ENCODE results near the gene SPTB.

Gene SPTB

DNA sequence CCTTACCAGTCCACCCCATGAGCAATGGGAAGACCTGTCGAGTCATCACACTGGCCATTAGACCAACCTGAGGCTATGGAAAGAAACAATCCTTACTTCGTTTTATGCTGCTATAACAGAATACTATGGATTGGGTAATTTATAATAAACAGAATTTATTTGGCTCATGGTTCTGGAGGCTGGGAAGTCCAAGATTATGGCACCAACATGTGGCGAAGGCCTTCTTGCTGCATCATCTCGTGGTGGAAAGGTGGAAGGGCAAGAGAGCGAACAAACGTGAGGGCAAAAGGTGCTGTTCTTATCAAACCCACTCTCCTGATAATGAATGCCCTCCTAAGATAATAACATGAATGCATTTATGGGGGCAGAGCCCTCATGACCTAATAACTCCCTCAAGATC, 9.6 kb upstream of the SPTB start:
- no peak for DNase-seq (ENCODE audit: extremely low read depth in 1 of 2, low read depth in 1 of 2)

DNA sequence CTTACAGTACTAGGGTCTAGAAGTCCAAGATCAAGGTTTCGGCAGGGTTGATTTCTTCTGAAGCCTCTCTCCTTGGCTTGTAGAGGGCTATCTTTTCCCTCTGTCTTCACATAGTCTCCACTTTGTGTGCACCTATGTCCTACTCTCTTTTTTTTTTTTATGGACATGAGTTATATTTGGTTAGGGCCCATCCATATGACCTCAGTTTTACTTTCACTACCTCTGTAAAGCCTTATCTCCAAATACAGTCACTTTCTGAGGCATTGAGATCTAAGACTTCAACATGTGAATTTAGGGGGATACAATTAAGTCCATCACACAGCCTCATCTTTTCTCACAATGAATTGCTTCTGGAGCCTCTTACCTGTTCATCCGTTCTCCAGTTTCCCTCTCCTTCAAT, 5.9 kb upstream of the SPTB start:
- DNase-seq (ENCODE audit: extremely low read depth in 1 of 2, low read depth in 1 of 2) = no peak

DNA sequence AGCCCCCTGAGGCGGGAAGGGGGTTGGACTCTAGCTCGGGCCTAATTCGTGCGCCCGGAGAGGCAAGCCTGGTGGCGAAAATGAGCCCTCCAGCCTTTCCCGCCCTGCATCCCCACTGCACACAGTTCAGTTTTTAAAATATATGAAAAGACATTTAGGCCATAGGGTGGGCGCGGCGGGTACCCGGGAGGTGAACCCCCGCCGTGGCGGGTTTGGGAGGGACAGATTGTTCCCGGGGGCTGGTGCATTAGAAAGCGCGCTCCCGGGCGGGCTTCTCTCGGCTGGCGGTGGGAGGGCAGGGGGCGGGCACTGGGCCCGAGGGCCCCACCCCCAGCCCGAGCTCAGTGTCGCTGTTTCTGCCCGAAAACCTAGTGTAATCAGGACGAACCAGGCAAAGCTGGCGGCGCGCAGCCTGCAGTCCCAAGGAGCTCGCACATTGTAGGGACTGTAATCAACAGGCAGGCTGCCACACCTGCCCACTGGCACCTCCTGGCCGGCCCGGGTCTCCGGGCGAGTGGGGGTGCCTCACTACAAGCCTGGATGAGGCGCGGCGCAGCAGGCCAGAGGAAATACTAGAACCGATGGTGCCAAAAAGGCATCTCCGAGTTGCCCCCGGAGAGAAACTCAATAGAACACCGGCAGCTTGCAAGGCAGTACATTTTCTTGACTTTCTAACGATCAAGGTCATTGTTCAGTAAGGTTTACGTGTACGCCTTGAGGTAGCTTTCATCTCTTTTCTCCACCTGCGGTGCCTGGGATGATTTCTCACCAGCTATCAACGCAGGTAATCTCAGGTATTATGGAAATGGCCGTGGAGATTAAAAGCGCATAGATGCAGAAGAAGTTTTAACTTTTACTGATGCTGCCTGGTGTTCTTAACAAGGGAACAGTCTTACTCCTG, 764 bp upstream of the SPTB start:
- DNase-seq (ENCODE audit: extremely low read depth in 1 of 2, low read depth in 1 of 2) = peak; percentile 14 to 27

DNA sequence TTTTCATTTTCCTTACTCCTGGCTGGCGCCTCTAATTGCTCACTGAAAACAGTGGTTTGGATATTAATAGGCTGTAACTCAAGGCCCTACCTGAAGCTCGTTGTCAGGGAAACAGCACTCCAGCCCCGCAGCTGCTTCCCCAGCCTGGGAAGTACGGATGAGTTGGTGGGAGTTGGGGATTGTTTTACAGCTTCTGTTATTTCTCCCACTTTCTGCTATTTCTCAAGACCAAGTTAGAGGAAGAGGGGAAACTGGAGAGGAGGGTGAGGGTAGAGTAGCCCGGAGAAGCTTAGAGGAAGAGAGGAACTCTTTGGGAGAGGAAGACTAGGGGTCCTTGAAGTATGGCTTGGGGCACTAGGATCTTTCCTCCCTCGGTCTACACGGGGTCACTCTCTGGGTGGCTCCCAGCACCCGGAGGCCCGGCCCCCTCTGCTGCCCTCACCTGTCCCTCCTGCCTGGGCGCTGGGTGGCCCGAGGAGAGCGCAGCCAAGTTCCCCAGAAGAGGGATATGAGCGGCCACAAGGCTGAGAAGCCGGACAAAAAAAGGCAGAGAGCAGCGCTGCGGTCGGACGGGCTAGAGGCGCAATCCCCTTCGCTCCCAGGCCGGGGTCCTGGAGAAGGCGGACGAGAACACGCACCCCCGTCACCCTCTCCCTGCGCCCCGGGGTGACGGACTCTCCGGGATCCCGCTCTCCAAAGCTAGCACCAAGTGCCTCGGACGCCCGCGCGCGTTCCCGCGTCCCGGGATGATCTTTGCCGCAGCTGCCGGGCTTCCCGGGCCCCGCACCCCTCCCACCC, 671 bp downstream of the SPTB start:
- no peak for DNase-seq (ENCODE audit: extremely low read depth in 1 of 2, low read depth in 1 of 2)

DNA sequence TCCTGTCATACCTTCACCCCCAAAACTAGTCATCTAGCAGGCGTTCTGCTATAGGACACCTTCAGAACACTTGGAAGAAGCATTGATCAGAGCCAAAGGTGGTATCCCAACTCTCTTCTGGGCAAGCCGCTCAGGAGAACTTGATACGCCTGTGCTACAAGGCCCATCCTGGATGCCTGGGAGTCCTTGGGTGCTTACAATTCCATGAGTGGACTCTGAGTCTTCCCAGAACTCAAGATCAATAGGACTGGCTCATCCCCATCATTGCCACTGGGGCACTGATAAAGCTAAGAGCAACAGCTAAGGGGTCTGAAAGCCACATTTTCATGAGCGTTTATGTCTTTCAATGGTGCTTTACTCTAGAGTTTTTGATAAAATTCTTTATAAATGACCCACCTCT, 1.9 kb downstream of the SPTB start:
- DNase-seq (ENCODE audit: extremely low read depth in 1 of 2, low read depth in 1 of 2) = no peak

DNA sequence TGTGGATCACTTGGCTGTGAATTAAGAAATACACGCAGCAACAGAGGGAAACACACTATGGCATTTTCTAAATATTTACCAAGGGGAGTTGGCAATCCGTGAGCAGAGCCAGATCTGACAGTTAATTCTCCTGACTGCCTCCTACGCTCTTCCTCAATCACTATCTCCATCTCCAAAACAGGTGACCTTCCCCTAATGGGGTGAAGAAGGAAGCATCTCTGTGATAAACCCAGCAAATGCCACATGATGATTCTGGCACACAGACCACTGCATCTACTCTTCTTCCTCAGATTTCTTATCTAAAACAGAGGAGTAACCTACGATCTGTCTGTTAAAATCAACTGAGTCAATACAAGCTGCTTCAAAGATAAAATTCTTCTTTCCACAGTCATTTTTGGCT, 4.4 kb downstream of the SPTB start:
- no peak for DNase-seq (ENCODE audit: extremely low read depth in 1 of 2, low read depth in 1 of 2)

DNA sequence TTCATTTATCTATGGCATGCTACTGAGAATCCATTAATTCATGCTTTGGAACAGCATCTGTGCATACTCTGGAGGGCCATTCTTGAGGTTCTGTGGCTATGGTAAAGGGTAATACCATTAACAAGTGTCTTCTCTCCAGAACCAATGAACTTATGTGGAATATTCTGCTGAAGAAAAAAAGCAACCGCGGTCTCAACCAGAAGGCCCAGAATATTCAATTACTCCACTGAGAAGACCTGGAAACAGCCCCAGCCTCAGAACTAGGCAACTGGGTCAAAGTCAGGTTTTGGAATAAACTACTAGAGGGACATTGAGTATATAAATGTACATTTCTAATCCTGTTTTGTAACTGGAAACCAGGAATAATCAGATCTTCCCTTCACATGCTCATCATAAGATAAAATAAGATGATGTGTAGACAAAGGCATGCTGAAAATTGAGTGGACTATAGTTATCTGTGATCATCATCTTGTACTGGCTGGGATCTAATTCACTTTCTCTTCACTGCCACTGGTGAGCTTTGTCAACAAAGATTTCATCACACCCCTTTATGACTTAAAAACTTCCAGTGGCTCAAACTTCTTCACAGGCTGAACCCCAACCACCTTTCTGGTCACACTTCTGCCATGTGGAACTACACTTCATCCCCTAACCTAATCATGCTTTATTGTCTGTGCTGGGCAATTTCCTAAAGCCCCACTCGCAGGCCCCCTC, 6.0 kb downstream of the SPTB start:
- DNase-seq (ENCODE audit: extremely low read depth in 1 of 2, low read depth in 1 of 2) = no peak

DNA sequence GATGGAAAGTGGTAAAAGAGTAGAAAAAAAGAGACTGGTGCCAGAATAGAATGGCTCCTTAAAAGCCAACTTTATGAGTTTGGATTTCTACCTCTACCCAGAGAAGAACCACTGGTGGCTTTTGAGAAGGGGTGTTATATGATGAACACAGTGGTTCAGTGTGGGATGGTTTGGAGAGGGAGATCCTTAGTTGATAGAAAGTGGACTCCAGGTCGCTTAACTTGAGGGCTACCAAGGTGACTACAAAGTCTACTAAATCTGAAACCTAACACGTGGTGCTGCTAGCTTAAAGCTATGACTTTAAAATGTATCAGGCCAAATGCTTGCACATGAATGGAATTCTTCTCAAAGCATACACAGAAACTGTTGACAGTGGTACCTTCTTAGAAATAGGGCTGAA, 8.4 kb downstream of the SPTB start:
- DNase-seq (ENCODE audit: extremely low read depth in 1 of 2, low read depth in 1 of 2) = no peak

DNA sequence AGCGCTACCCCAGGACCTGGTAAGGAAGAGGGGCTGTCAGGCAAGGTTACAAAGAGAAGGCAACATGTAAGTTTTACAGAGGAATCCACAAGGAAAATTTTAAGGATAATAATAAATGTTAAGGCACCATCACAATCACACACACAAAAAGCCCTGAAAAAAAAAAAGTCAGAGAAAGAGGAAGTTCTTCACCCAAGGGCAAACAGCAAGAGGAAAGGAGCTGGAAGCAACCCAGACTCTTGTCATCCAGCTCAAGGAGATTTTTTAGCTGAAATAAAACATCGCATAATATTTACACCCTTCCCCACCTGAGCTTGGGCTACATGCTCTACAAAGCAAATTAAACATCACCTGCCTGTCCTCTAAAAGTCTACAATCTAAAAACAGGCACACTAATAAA, 9.5 kb downstream of the SPTB start:
- no peak for DNase-seq (ENCODE audit: extremely low read depth in 1 of 2, low read depth in 1 of 2)

DNA sequence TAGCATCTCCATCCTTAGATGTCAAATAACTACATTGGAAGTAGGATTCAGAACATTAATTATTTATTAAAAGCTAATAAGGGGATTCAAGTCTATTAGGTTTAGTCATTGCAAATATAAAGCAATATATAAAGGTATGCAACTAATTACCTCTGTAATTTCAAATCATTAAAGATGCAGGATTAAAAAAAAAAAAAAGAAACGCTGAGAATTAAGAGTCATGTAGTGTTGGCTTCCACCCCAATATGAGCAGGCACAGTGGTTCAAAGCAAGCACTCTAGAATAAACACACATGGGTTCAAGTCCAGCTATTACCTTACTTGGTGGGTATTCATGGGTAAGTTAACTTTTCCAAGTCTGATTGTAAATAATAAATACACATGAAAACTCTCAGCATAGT, 10.9 kb downstream of the SPTB start:
- no peak for DNase-seq (ENCODE audit: extremely low read depth in 1 of 2, low read depth in 1 of 2)

DNA sequence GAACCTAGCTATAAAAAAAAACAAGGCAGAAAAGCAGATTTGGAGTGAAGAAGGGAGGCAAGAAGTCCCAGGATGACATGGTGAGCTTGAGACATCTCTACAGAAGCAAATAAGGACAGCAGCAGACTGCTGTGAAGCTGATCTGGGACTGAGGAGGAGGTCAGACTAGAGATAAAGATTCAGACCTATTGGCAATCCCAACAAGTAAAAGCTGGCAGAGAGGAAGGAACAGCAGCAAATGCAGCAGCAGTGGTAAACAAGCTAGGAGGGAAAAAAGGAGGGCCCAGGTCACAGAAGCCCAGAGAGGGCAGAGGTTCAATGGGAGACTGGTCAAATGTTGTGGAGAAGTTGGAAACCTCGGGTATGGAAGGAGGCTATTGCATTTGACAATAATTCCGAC, 11.3 kb downstream of the SPTB start:
- no peak for DNase-seq (ENCODE audit: extremely low read depth in 1 of 2, low read depth in 1 of 2)

DNA sequence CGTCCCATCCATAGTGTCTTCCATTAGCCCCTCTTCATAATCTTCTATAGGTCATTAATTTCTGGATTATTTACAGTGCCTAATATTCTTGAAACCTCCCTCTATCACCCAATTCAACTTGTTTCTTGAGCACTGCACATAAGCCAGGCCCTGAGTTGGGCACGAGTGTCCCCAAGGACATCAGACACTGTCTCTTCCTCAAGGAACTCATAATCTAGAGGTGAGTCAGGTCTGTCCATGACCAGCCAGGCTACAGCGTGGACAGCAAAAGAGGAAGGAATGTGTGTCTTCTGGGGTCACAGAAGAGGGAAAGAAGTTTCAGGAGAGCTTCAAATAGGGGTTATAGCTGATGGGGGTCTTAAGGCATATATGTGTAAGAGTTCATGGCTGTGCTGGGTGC, 12.5 kb downstream of the SPTB start:
- DNase-seq (ENCODE audit: extremely low read depth in 1 of 2, low read depth in 1 of 2) = no peak

DNA sequence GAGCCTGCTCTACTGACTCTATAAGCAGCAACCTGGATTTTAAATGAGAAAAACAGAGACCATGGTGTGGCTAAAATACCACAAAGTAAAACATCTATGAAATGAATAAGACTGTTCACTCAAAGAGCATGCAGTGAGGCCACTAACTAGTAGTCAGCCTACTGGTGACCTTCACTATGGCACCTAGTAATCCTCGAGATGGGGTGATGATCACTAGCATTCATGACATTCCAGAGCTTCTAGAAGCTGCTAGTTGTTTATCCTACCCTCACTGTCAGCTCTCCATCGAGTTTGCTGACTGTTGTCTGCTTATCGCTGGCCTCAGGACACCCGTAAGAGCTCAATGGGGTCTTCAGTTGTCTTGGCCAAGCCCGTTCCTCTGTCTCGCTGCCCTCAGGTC, 13.7 kb downstream of the SPTB start:
- DNase-seq (ENCODE audit: extremely low read depth in 1 of 2, low read depth in 1 of 2) = no peak

DNA sequence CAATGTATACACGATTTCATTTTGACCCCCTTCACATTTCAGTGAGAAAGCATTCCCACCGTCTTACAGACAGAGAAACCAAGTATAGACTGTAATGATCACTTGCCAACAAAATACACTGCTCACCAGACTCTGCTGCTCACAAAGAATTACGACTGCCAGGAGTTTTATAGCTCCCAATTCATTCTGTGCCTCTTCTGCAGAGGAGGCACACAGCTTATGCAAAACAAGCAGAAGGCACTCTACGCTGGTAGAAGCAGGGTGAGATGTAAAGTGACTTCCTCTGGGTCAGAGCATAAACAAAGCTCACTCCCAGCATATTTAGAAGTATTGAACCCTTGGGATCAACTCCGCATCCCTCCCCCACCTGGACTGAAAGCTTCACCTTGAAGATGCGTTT, 14.6 kb downstream of the SPTB start:
- no peak for DNase-seq (ENCODE audit: extremely low read depth in 1 of 2, low read depth in 1 of 2)

DNA sequence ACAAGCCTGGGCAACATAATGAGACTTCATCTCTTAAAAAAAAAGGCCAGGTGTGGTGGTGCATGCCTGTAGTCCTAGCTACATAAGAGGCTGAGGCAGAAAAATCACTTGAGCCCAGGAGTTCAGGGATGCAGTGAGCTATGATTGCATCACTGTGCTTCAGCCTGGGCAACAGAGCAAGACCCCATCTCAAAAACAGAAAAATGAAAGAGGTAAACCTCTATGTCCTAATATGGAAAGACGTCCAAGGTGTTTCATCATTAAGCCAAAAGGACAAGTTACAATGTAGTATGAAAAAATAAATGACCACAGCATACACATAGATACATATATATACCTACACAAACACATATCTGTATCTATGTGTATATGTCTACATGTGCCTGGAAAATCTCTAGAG, 15.4 kb downstream of the SPTB start:
- no peak for DNase-seq (ENCODE audit: extremely low read depth in 1 of 2, low read depth in 1 of 2)

DNA sequence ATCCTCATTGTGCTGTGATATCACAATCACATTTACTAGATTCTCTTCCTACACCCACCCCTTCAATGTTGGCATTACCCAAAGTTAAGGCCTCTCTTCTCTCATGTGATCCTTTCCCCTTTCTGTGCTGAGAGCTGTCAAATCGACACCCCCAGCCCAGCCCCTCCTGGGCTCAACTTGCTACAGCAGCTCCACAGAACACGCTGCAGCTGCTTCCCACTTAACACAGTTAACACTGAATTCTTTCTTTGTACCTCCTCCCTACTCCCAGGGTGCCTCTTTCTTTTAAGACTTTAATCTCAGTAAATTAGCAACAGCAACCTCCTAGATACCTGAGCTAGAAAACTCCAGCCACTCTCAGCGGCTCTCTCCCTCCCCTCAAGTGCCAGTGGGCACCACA, 17.8 kb downstream of the SPTB start:
- DNase-seq (ENCODE audit: extremely low read depth in 1 of 2, low read depth in 1 of 2) = no peak

DNA sequence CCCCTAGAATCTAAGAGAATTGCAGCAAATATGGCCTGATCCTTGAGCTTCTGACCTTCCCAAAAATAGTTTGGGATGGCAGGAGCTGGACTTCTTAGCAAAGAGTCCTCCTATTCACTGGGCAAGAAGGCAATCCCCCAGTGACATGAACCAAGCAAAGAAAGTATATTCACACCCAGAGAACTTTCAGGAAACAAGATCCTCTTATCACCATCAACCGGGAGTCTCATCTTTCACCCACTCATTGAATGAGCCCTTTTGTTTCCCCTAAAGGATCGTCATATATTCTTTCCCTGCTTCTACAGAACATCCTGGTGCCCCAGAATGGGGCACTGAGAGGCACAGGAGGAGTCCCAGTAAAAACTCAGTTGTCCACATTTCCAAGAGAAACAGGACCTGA, 19.7 kb downstream of the SPTB start:
- no peak for DNase-seq (ENCODE audit: extremely low read depth in 1 of 2, low read depth in 1 of 2)

DNA sequence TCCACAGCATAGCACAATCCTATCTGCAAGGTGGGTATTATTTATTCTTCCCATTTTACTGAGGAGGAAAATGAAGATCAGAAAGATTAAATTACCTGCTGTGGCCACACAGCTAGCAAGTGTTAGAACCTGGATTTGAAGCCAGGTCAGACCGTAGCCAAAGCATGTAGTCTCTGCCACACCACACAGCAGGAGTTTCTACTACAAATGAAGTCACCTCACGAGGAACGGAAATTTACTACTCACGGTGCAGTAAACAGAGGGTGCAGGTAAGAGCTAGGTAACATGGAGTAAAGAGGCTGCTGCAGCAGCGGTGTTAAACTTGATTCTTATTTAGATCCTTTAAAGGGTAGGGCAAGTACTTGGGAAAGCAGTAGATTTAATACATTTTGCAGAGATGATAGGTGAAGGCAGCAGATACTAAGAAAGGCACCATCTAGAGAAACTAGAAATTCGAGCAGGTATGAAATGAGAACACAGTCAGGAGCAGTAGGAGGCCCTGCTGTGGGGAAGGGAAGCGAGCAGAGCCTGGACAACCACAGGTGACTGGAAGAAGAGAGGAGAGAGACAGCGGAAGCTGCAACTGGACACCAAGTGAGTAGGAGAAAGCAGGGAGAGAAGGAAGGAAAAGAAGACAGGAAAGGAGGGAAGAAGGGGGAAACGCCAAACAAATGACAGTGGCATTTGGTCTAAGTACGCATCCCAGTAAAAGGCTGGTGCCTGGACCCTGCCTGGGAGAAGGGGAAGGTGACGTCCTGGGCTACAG, 21.5 kb downstream of the SPTB start:
- no peak for DNase-seq (ENCODE audit: extremely low read depth in 1 of 2, low read depth in 1 of 2)

DNA sequence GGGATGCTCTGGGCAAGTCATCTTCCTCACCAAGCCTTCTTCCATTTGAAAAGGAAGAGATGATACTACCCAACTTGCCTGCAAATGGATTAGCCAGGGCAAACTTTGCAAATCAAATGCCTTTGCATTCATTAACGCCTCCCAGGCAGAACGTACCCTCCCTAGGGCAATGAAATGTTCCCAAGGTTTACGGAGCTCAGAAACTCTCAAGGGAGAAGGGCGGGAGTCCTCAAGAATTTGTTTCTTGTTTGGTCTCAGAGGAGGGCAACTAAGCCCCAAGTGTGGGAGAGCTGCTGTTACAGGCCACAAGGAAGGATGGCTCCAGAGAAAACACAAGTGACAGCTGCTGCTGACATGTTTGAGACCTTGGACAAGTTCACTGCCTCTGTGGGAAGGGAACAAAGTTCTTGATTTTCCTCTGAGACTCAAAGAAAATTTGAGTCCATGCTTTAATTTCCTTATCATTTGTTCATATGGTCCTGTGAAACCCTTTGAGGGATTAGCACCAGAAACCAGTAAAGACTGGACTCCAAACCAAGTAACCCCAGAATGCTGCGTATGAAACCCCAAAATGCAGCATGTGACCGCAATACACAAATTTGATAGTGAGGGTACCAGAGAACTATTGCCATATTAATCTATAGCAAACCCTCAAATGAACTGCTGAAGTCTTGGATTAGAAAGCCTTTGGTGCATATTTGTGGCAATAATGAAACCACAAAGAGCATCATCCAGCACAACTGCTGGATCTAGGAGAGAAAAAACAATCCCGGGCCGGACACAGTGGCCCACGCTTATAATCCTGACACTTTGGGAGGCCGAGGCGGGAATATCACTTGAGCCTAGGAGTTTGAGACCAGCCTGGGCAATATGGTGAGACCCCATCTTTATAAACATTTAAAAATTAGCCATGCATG, 22.9 kb downstream of the SPTB start:
- no peak for DNase-seq (ENCODE audit: extremely low read depth in 1 of 2, low read depth in 1 of 2)
